IMR-90 (cell line): ENCODE results near the gene CUX1. TPM values are rescaled to one million over a fixed set of nuclear protein-coding genes. Genes with fewer than 3 reads are reported as not detected.

Experiments used
- ATAC-seq: fragments of 200-7000 bp; cut with Tn5 transposase; 2 replicates; pipeline ENCODE4 v1.9.1; 2020; ENCODE audit warnings: low read depth, mild to moderate bottlenecking, moderate library complexity
- BruUV-seq: library from RNA; stranded (reverse); fragments of 400-500 nt; replicated peaks from 2 replicates; lab custom pipeline; 2021; lab: Mats Ljungman, UMichigan
- CTCF ChIA-PET: fragments of 300-600 bp; formaldehyde crosslinking; extraction: SDS; loops from one replicate; lab custom pipeline; 2021; ENCODE audit warnings: antibody characterized with exemption; lab: Yijun Ruan, JAX
- POLR2A ChIA-PET: fragments of 300-600 bp; sonication (Branson Sonifier 250); formaldehyde crosslinking; loops from one replicate; lab custom pipeline; 2022; ENCODE audit warnings: antibody characterized with exemption; ENCODE audit not compliant: unreplicated experiment; lab: Charles Lee
- DNase-seq: peaks from one replicate; pipeline ENCODE4 v3.0.0; 2013
- H2AFZ ChIP-seq: replicated peaks from 2 replicates; pipeline ENCODE3; 2013; ENCODE audit warnings: low read length, mild to moderate bottlenecking; ENCODE audit not compliant: poor library complexity
- H2AK5ac ChIP-seq: 2 replicates; pipeline ENCODE4 v1.6.1; 2013; ENCODE audit warnings: low read depth, low read length, inconsistent platforms
- H2AK9ac ChIP-seq: replicated peaks from 2 replicates; pipeline ENCODE3; 2013; ENCODE audit warnings: mild to moderate bottlenecking, low read depth, low read length, moderate library complexity; ENCODE audit not compliant: poor library complexity
- H2BK120ac ChIP-seq: 2 replicates; pipeline ENCODE4 v1.6.1; 2013; ENCODE audit warnings: low read depth, low read length, inconsistent platforms
- H2BK15ac ChIP-seq: 3 replicates; pipeline ENCODE4 v1.6.1; 2013; ENCODE audit warnings: low read depth, low read length, inconsistent platforms
- H2BK20ac ChIP-seq: 2 replicates; pipeline ENCODE4 v1.6.1; 2013; ENCODE audit warnings: low read depth, mild to moderate bottlenecking, inconsistent platforms, low read length, moderate library complexity
- H2BK5ac ChIP-seq: 2 replicates; pipeline ENCODE4 v1.6.1; 2013; ENCODE audit warnings: mild to moderate bottlenecking, low read depth, low read length, inconsistent platforms; ENCODE audit not compliant: poor library complexity, severe bottlenecking
- H3K14ac ChIP-seq: replicated peaks from 2 replicates; pipeline ENCODE4 v1.6.1; 2013; ENCODE audit warnings: low read depth, low read length, inconsistent platforms
- H3K18ac ChIP-seq: 2 replicates; pipeline ENCODE4 v1.6.1; 2013; ENCODE audit warnings: low read depth, low read length, control low read depth
- H3K23ac ChIP-seq: 2 replicates; pipeline ENCODE4 v1.6.1; 2013; ENCODE audit warnings: low read depth, low read length, inconsistent platforms
- H3K27ac ChIP-seq: 2 replicates; pipeline ENCODE4 v1.5.1; 2013; ENCODE audit warnings: mild to moderate bottlenecking, control low read depth, low read length; ENCODE audit not compliant: insufficient read depth
- H3K27me3 ChIP-seq: 2 replicates; pipeline ENCODE4 v1.6.1; 2013; ENCODE audit warnings: low read length; ENCODE audit not compliant: control insufficient read depth, insufficient read depth
- H3K36me3 ChIP-seq: 2 replicates; pipeline ENCODE4 v1.6.1; 2013; ENCODE audit warnings: low read length, mixed read lengths; ENCODE audit not compliant: control insufficient read depth, insufficient read depth
- H3K4ac ChIP-seq: 2 replicates; pipeline ENCODE4 v1.6.1; 2013; ENCODE audit warnings: low read depth, low read length, inconsistent platforms
- H3K4me1 ChIP-seq: 2 replicates; pipeline ENCODE4 v1.6.1; 2013; ENCODE audit warnings: low read length, mixed read lengths; ENCODE audit not compliant: control insufficient read depth, insufficient read depth
- H3K4me2 ChIP-seq: 2 replicates; pipeline ENCODE4 v1.6.1; 2013; ENCODE audit warnings: low read depth, mild to moderate bottlenecking, control low read depth, low read length, moderate library complexity
- H3K4me3 ChIP-seq: 2 replicates; pipeline ENCODE4 v1.5.1; 2013; ENCODE audit warnings: low read depth, mild to moderate bottlenecking, control low read depth, low read length, moderate library complexity; ENCODE audit not compliant: insufficient read depth
- H3K56ac ChIP-seq: 2 replicates; pipeline ENCODE4 v1.6.1; 2013; ENCODE audit warnings: low read length, inconsistent platforms; ENCODE audit not compliant: insufficient read depth; ENCODE audit errors: extremely low read depth
- H3K79me1 ChIP-seq, 2 experiments: 2 replicates each; pipeline ENCODE4 v1.6.1; 2013; ENCODE audit warnings: low read length in 2 of 2, inconsistent platforms in 1 of 2, low read depth in 1 of 2
- H3K9ac ChIP-seq: 2 replicates; pipeline ENCODE4 v1.6.1; 2013; ENCODE audit warnings: low read depth, low read length, control low read depth
- H3K9me1 ChIP-seq: 2 replicates; pipeline ENCODE4 v1.6.1; 2013; ENCODE audit warnings: low read length, inconsistent platforms; ENCODE audit not compliant: insufficient read depth
- H3K9me3 ChIP-seq: 2 replicates; pipeline ENCODE4 v1.6.1; 2013; ENCODE audit warnings: low read length; ENCODE audit not compliant: control insufficient read depth, insufficient read depth
- H4K20me1 ChIP-seq: 2 replicates; pipeline ENCODE4 v1.6.1; 2013; ENCODE audit warnings: low read length, inconsistent platforms; ENCODE audit not compliant: insufficient read depth
- H4K5ac ChIP-seq: 2 replicates; pipeline ENCODE4 v1.6.1; 2013; ENCODE audit warnings: mild to moderate bottlenecking, low read depth, low read length, control low read depth
- H4K8ac ChIP-seq, 2 experiments: 2 replicates each; pipeline ENCODE4 v1.6.1; 2013; ENCODE audit warnings: low read depth in 2 of 2, low read length in 2 of 2, control low read depth in 1 of 2, inconsistent platforms in 1 of 2
- H4K91ac ChIP-seq: 2 replicates; pipeline ENCODE4 v1.6.1; 2013; ENCODE audit warnings: low read depth, low read length, inconsistent platforms; ENCODE audit not compliant: insufficient read depth
- CTCF ChIP-seq: conservative IDR thresholded peaks from 2 replicates; pipeline ENCODE4 v1.5.1; 2012; ENCODE audit warnings: mild to moderate bottlenecking, low read depth, low read length, improper control_type of control experiment
- MAFK ChIP-seq: IDR thresholded peaks from 2 replicates; pipeline ENCODE4 v1.6.1; 2012; ENCODE audit warnings: low read depth, low read length, improper control_type of control experiment
- SMC3 ChIP-seq: fragments of 150-350 bp; IDR thresholded peaks from 2 replicates; pipeline ENCODE4 v1.6.1; 2016; ENCODE audit warnings: low read depth, mild to moderate bottlenecking, antibody characterized with exemption, low read length, moderate library complexity
- WGBS, 2 experiments: methylation state at CpG; one replicate each; pipeline versions ENCODE4 v1.1.5 to v1.1.7; 2013; ENCODE audit warnings: missing lambda C conversion rate in 2 of 2; ENCODE audit not compliant: insufficient read length in 1 of 2; ENCODE audit errors: extremely low coverage in 2 of 2; 5-methylcytosine and 5-hydroxymethylcytosine counted together
- dilution Hi-C: fragments of 300-500 bp; cut with HindIII; formaldehyde crosslinking; loops from one replicate; pipeline ENCODE4 v1.14.3; 2018; ENCODE audit warnings: low sequenced_read_pairs; ENCODE audit not compliant: unreplicated experiment
- in situ Hi-C: fragments of 300-500 bp; cut with MboI; formaldehyde crosslinking; loops from 3 replicates; pipeline ENCODE4 v1.14.3; 2019; ENCODE audit warnings: low sequenced_read_pairs, inconsistent platforms, mixed read lengths
- intact Hi-C: fragments of 100-400 bp; cut with micrococcal nuclease; formaldehyde crosslinking; loops from 2 replicates; pipeline ENCODE4 v1.10.0; 2022
- polyA plus RNA-seq, 3 experiments: library from polyadenylated mRNA; depleted of rRNA; stranded (reverse); fragments of >200 nt; gene quantifications; 2 replicates each; pipeline ENCODE4 v1.2.3, GENCODE V29; 2012; ENCODE audit warnings: low replicate concordance in 1 of 3
- total RNA-seq: library from RNA; depleted of rRNA; stranded (reverse); fragments of >200 nt; gene quantifications from 2 replicates; pipeline ENCODE4 v1.2.3, GENCODE V29; 2012
- TF ChIP-seq, protein P1 (sequence below): fragments of 150-350 bp; IDR thresholded peaks from 2 replicates; pipeline ENCODE4 v1.6.1; 2017; ENCODE audit warnings: mild to moderate bottlenecking, antibody characterized with exemption, low read length, low read depth

Gene CUX1
- total and polyA plus RNA-seq, 2 of the 4 experiments (the other 2 are of a cell fraction) = 19.7 to 46.4 TPM

GRCh38 chr7:102068846-102069245, 251.4 kb downstream of the CUX1 start:
- dilution Hi-C loops (no loop called here), in situ Hi-C loops (no loop called here), intact Hi-C loops (no loop called here)
- no TSS peak for BruUV-seq
- no peak overlapping the region for H2BK20ac ChIP-seq
- no peak overlapping the region for H3K14ac ChIP-seq
- H3K36me3 ChIP-seq = peaks cover 23% of the 10 kb centered on the region
- CTCF ChIA-PET = no interaction called here
- 92% methylated on average over 10 of the region's 14 CpGs; no CpG with 5 or more reads in 1 of the 2 experiments for WGBS, 2 experiments
- H4K8ac ChIP-seq = no peak overlapping the region
- H3K9me3 ChIP-seq = peaks cover 9% of the 10 kb centered on the region
- peaks cover 16% of the 10 kb centered on the region for H3K9me1 ChIP-seq
- no peak overlapping the region for H2AK9ac ChIP-seq
- H2BK15ac ChIP-seq = no peak overlapping the region
- DNase-seq (no peak), ATAC-seq (no peak)
- H3K56ac ChIP-seq = no peak overlapping the region
- H2BK120ac ChIP-seq = no peak overlapping the region
- TF ChIP-seq, protein P1, sequence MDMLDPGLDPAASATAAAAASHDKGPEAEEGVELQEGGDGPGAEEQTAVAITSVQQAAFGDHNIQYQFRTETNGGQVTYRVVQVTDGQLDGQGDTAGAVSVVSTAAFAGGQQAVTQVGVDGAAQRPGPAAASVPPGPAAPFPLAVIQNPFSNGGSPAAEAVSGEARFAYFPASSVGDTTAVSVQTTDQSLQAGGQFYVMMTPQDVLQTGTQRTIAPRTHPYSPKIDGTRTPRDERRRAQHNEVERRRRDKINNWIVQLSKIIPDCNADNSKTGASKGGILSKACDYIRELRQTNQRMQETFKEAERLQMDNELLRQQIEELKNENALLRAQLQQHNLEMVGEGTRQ = no peak
- no peak for TF ChIP-seq CTCF
- TF ChIP-seq MAFK = no peak
- no peak for TF ChIP-seq SMC3
- no peaks in the 10 kb centered on the region for H3K27me3 ChIP-seq
- H2AK5ac ChIP-seq = no peak overlapping the region
- no peak overlapping the region for H3K4me3 ChIP-seq
- no peak overlapping the region for H4K91ac ChIP-seq
- H4K20me1 ChIP-seq = peaks cover 16% of the 10 kb centered on the region
- no peak overlapping the region for H2AFZ ChIP-seq
- no peak overlapping the region for H3K4ac ChIP-seq
- peaks cover 22 to 45% of the 10 kb centered on the region in 2 experiments for H3K79me1 ChIP-seq
- H2BK5ac ChIP-seq = no peak overlapping the region
- no peak overlapping the region for H3K4me2 ChIP-seq
- no peak overlapping the region for H3K23ac ChIP-seq
- no peak overlapping the region for H3K9ac ChIP-seq
- POLR2A ChIA-PET = no interaction called here
- H3K27ac ChIP-seq = no peak overlapping the region
- H3K4me1 ChIP-seq = peaks cover 8% of the 10 kb centered on the region
- no peak overlapping the region for H4K5ac ChIP-seq
- no peak overlapping the region for H3K18ac ChIP-seq
